HEK293T (cell line): ENCODE data around the gene LPCAT4.

Experiments used
- ARNT ChIP-seq: fragments of 450-650 bp; IDR thresholded peaks from 2 replicates; pipeline ENCODE4 v1.6.1; 2017; ENCODE audit warnings: mild to moderate bottlenecking
- BHLHE40 ChIP-seq: fragments of 450-650 bp; IDR thresholded peaks from 2 replicates; pipeline ENCODE4 v1.6.1; 2016; ENCODE audit warnings: mild to moderate bottlenecking, moderate library complexity, borderline replicate concordance
- CTBP1 ChIP-seq: fragments of 450-650 bp; IDR thresholded peaks from 2 replicates; pipeline ENCODE4 v1.6.1; 2016; ENCODE audit warnings: borderline replicate concordance
- ELF4 ChIP-seq: fragments of 450-650 bp; IDR thresholded peaks from 2 replicates; pipeline ENCODE4 v1.6.1; 2017; ENCODE audit warnings: antibody characterized with exemption
- FOXA1 ChIP-seq: fragments of 450-650 bp; IDR thresholded peaks from 2 replicates; pipeline ENCODE4 v1.6.1; 2016; ENCODE audit warnings: mild to moderate bottlenecking
- FOXK2 ChIP-seq: fragments of 450-650 bp; IDR thresholded peaks from 2 replicates; pipeline ENCODE4 v1.6.1; 2016; ENCODE audit warnings: mild to moderate bottlenecking
- FOXM1 ChIP-seq: fragments of 450-650 bp; IDR thresholded peaks from 2 replicates; pipeline ENCODE4 v1.6.1; 2017; ENCODE audit warnings: mild to moderate bottlenecking, borderline replicate concordance
- L3MBTL2 ChIP-seq: fragments of 450-650 bp; conservative IDR thresholded peaks from 2 replicates; pipeline ENCODE4 v1.6.1; 2016; ENCODE audit warnings: mild to moderate bottlenecking
- LEF1 ChIP-seq: fragments of 450-650 bp; IDR thresholded peaks from 2 replicates; pipeline ENCODE4 v1.6.1; 2017; ENCODE audit warnings: mild to moderate bottlenecking, borderline replicate concordance
- PKNOX1 ChIP-seq: fragments of 450-650 bp; IDR thresholded peaks from 2 replicates; pipeline ENCODE4 v1.6.1; 2016
- SP1 ChIP-seq: fragments of 450-650 bp; IDR thresholded peaks from 2 replicates; pipeline ENCODE4 v1.6.1; 2017
- SUZ12 ChIP-seq: fragments of 450-650 bp; IDR thresholded peaks from 2 replicates; pipeline ENCODE4 v1.6.1; 2016; ENCODE audit warnings: mild to moderate bottlenecking
- TARDBP ChIP-seq: fragments of 450-650 bp; IDR thresholded peaks from 2 replicates; pipeline ENCODE4 v1.6.1; 2016
- ZNF384 ChIP-seq: fragments of 450-650 bp; IDR thresholded peaks from 2 replicates; pipeline ENCODE4 v1.6.1; 2016

GRCh38 chr15:34374816-34375215 lies 7.8 kb upstream of the LPCAT4 start:
- TF ChIP-seq ARNT (no peak), FOXA1 (no peak), BHLHE40 (no peak), FOXK2 (no peak), CTBP1 (no peak), L3MBTL2 (no peak), SUZ12 (no peak), FOXM1 (no peak), PKNOX1 (no peak), LEF1 (no peak), ZNF384 (no peak), SP1 (no peak), TARDBP (no peak), ELF4 (no peak)
